Tibial artery (tissue), 4 donors: ENCODE data around the gene ZDHHC24.

Experiments
- DNase-seq, 2 donors: peaks; one replicate each; pipeline ENCODE4 v3.0.0-alpha.2; 2019
- H3K27ac ChIP-seq, 2 donors: fragments of 200-600 bp; sonication (generic) in 1 of 2; 1 replicate in 1 of 2; 2 replicates in 1 of 2; pipeline ENCODE4 v1.5.1; 2018 to 2019; ENCODE audit warnings: mild to moderate bottlenecking in 1 of 2
- H3K27me3 ChIP-seq, 2 donors: fragments of 200-600 bp; sonication (generic) in 1 of 2; one replicate each; pipeline versions ENCODE4 v1.5.1 to v1.6.0; 2016 to 2019
- H3K36me3 ChIP-seq, 3 donors: fragments of 200-600 bp; sonication (generic) in 2 of 3; one replicate each; pipeline ENCODE4 v1.5.1; 2016 to 2019; ENCODE audit warnings: mild to moderate bottlenecking in 2 of 3
- H3K4me1 ChIP-seq, 4 donors: fragments of 200-600 bp; sonication (generic) in 2 of 4; 1 replicate in 3 of 4; 2 replicates in 1 of 4; pipeline ENCODE4 v1.5.1; 2016 to 2019
- H3K4me3 ChIP-seq, 2 donors: fragments of 200-600 bp; sonication (generic) in 1 of 2; 1 replicate in 1 of 2; 2 replicates in 1 of 2; pipeline ENCODE4 v1.5.1; 2018 to 2019; ENCODE audit warnings: mild to moderate bottlenecking in 2 of 2
- H3K9me3 ChIP-seq, 3 donors: fragments of 200-600 bp; sonication (generic) in 1 of 3; one replicate each; pipeline ENCODE4 v1.5.1; 2016 to 2019
- CTCF ChIP-seq, 2 experiments: fragments of 200-600 bp in 1 of 2; fragments of 450-650 bp in 1 of 2; IDR thresholded peaks; one replicate each; pipeline ENCODE4 v1.5.1; 2017 to 2019; ENCODE audit warnings: antibody characterized with exemption in 2 of 2, mild to moderate bottlenecking in 1 of 2, moderate library complexity in 1 of 2
- intact Hi-C: fragments of 100-400 bp; cut with DNase I; formaldehyde crosslinking; loops from one replicate; pipeline ENCODE4 v1.15.0; 2023; ENCODE audit warnings: low total_unique reads

The ZDHHC24 gene

GRCh38 chr11:66492161-66492865 is 53.5 kb downstream of the ZDHHC24 start:
- DNase-seq, result no peak
- no peak overlapping the region for H3K27ac ChIP-seq
- no peak for TF ChIP-seq CTCF (IDR thresholded peaks at IDR 0.05)
- no peaks in the 10 kb centered on the region for H3K9me3 ChIP-seq
- no peaks in the 10 kb centered on the region for H3K4me1 ChIP-seq
- intact Hi-C loops, result no loop called here
- H3K4me3 ChIP-seq, result no peak overlapping the region
- peaks cover 19 to 90% (median 66%) of the 10 kb centered on the region in 3 donors for H3K36me3 ChIP-seq
- H3K27me3 ChIP-seq, result no peaks in the 10 kb centered on the region

- H3K27ac ChIP-seq, result no peak overlapping the region
- no peaks in the 10 kb centered on the region for H3K27me3 ChIP-seq
- no peak overlapping the region for H3K4me3 ChIP-seq
- intact Hi-C loops, result no loop called here
- H3K36me3 ChIP-seq, result peaks cover 15 to 92% (median 65%) of the 10 kb centered on the region in 3 donors
- no peak for TF ChIP-seq CTCF (IDR thresholded peaks at IDR 0.05)
- no peaks in the 10 kb centered on the region for H3K4me1 ChIP-seq
- no peak for DNase-seq
- H3K9me3 ChIP-seq, result no peaks in the 10 kb centered on the region
Observed at GRCh38 chr11:66491315-66491935, 54.4 kb downstream of the ZDHHC24 start.

- H3K36me3 ChIP-seq, result peaks cover 9 to 92% (median 50%) of the 10 kb centered on the region in 3 donors
- intact Hi-C loops, result no loop called here
- no peak for DNase-seq
Observed at GRCh38 chr11:66489636-66490035, 56.2 kb downstream of the ZDHHC24 start.

GRCh38 chr11:66488957-66489356 is 56.9 kb downstream of the ZDHHC24 start:
- Histone ChIP-seq H3K27me3 (no peaks in the 10 kb centered on the region), H3K36me3 (peaks cover 9 to 92% (median 44%) of the 10 kb centered on the region in 3 donors), H3K9me3 (no peaks in the 10 kb centered on the region), H3K27ac (no peak overlapping the region), H3K4me3 (no peak overlapping the region), H3K4me1 (no peaks in the 10 kb centered on the region)
- intact Hi-C loops, result no loop called here
- no peak for TF ChIP-seq CTCF (IDR thresholded peaks at IDR 0.05)
- DNase-seq, result no peak

More at GRCh38 chr11:66489636-66490035, 56.2 kb downstream of the ZDHHC24 start:
- Histone ChIP-seq H3K4me3 (no peak overlapping the region), H3K9me3 (no peaks in the 10 kb centered on the region), H3K27ac (no peak overlapping the region), H3K4me1 (no peaks in the 10 kb centered on the region), H3K27me3 (no peaks in the 10 kb centered on the region)
- no peak for TF ChIP-seq CTCF (IDR thresholded peaks at IDR 0.05)

GRCh38 chr11:66484806-66485380 is 61.0 kb downstream of the ZDHHC24 start:
- no peak for TF ChIP-seq CTCF (IDR thresholded peaks at IDR 0.05)
- Histone ChIP-seq H3K27me3 (no peaks in the 10 kb centered on the region), H3K4me3 (no peak overlapping the region), H3K9me3 (no peaks in the 10 kb centered on the region), H3K36me3 (peaks cover 0 to 73% (median 16%) of the 10 kb centered on the region in 3 donors), H3K4me1 (peaks cover 0 to 10% (median 8%) of the 10 kb centered on the region in 4 donors), H3K27ac (no peak overlapping the region)
- intact Hi-C loops, result no loop called here
- no peak for DNase-seq
